SKM-1 (cell line): ENCODE results near the gene POLD3.
A peak's percentile ranks its signal among the peaks of the same experiment; 100 is the strongest.

Source experiments
- DNase-seq: peaks from one replicate; lab custom pipeline; 2025; ENCODE audit not compliant: unreplicated experiment; lab: John Stamatoyannopoulos, UW

The POLD3 gene, protein sequence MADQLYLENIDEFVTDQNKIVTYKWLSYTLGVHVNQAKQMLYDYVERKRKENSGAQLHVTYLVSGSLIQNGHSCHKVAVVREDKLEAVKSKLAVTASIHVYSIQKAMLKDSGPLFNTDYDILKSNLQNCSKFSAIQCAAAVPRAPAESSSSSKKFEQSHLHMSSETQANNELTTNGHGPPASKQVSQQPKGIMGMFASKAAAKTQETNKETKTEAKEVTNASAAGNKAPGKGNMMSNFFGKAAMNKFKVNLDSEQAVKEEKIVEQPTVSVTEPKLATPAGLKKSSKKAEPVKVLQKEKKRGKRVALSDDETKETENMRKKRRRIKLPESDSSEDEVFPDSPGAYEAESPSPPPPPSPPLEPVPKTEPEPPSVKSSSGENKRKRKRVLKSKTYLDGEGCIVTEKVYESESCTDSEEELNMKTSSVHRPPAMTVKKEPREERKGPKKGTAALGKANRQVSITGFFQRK

DNA sequence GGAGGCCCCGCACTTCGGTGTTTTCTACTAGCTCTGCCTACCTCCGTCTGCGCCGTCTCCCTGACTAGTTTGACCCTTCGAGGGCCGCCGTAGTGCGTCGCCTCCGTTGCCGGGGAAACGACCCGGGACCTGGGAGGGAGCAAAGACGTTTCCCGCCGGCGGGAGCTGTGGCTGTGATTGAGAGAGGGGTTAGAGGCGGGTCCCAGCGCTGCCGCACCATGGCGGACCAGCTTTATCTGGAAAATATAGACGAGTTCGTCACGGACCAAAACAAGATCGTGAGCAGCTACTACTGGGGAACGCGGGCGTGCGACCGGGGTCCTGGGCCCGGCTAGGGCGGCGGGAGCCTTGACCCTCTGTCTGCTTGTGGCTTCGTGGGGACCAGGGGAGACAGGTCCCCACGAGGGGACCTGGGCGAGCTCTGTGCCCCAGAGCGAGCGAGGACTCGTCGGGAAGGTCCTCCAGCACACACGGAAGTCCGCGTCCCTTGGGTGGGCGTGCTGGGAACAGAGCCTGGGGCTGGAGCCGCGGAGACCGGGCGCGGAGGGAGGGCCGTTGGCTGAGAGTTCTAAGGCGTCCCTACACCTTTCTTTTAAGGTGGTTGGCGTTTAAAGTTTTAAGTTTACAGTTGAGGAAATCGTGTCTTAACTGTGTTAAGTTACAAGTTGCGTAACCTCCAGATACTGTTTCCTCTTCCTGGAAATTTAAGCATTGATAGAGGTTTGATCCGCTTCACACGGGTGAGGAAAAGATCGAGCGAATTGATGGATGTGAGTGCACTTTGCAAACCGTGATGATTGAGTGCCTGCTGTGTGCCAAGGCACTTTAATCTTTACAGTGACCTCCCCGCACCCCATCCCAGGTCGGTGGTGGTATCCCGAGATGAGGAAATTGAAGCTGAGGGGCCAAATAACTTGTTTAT, at the start of gene POLD3:
Gene POLD3 (plus strand): TSS at position 142 of the 922 bp plus-strand sequence. CDS start 77 bp downstream, at position 219.
- DNase-seq, result peak; percentile 81

DNA sequence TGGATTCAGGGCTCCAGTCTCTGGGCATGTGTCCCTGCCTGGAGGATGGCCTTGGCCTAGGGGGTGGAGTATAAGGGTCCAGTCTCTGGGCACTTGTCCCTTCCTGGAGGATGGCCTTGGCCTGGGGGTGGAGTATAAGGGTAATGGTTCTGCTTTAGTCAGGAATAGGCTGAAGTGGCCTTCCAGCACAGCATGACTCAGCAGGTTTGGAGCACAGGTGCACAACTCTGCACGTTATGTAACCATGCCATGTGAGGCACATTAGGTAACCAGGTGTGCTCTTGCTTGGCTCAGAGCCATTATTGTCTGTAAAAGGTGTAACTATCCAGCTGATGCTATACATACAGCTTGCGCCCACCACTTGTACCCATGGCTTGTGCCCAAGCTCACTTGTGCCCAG, 48.4 kb upstream of the POLD3 start:
- DNase-seq, result no peak

DNA sequence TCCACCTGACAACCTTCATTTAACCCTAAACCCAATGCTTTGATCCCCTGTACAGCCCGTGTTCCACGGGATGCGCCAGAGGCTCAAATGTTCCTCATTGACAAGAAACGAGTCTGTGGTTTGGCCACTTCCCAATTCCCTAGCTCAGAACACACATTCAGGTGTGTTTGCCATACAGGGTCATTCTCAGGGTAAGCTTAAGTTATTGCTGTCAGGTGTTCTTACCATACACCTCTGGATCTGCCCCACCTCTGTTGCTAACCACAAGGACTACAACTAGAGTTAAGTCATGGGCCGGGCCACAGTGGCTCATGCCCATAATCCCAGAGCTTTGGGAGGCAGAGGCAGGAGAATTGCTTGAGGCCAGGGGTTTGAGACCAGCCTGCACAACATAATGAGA, 45.6 kb upstream of the POLD3 start:
- DNase-seq, result no peak

DNA sequence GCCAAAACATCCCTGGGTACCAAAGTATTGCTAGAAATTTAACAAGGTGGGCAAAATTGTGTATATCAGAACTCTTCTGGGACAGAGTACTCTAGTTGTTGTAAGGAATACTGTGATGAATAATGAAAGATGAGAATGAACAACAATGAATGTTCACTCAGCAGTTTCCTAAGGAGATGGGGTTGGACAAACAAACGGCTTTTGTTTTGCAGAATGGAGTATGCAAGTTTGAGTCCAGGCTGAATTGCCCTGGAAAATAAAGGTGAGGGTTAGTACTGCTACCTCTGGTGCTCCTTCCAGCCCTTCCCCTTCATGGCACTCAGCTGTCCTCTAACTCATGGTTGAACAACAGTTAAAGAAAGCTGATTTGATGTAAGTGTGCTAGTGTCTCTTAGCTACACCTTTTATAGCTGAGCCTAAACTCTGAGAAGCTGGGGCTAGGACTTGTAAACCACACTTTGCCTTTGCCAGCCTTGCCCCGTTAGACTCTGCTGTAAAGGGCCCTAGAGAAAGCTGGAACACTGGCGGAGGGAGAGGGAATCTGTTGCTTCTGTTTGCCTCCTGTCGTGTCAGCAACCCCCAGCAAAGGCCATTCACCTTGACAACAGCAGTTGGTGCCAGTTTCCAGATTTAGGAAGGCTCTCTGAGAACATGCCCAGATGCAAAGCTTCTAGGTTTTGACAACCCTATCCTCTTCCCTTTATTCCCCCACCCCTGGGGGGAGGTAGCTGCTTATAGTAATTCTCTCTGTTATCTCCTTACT, 41.2 kb upstream of the POLD3 start:
- DNase-seq, result no peak

DNA sequence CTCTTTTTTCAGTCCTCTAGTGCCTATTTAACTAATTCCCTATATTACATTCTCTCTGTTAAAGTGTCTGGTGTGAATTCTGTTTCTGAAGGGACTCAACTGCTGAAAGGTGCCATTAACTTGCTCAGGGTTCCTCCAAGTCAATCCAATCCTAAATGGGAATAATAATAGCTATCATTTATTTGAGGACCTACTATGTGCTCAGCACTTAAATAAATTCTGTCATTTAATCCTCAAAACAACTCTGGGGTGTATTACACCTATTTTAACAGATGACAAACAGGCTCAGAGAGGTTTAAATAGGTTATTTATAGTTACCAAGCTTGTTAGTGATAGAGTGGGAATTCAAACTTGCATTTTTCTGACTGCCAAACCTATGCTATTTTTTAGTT, 40.6 kb upstream of the POLD3 start:
- no peak for DNase-seq

DNA sequence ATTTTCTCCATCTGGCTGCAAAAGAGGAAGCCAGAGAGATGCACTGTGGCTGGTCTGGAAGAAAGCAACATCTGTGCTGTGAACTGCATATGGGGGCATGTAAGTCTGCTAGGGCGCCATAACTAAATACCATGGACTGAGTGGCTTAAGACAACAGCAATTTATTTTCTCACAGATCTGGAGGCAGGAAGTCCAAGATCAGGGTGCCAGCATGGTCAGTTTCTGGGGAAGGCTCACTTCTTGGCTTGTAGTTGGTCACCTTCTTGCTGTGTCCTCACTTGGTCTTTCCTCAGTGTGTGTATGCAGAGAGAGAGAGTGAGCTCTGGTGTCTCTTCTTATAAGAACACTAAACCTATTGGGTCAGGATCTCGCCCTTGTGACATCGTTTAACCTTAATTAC, 34.9 kb upstream of the POLD3 start:
- no peak for DNase-seq

DNA sequence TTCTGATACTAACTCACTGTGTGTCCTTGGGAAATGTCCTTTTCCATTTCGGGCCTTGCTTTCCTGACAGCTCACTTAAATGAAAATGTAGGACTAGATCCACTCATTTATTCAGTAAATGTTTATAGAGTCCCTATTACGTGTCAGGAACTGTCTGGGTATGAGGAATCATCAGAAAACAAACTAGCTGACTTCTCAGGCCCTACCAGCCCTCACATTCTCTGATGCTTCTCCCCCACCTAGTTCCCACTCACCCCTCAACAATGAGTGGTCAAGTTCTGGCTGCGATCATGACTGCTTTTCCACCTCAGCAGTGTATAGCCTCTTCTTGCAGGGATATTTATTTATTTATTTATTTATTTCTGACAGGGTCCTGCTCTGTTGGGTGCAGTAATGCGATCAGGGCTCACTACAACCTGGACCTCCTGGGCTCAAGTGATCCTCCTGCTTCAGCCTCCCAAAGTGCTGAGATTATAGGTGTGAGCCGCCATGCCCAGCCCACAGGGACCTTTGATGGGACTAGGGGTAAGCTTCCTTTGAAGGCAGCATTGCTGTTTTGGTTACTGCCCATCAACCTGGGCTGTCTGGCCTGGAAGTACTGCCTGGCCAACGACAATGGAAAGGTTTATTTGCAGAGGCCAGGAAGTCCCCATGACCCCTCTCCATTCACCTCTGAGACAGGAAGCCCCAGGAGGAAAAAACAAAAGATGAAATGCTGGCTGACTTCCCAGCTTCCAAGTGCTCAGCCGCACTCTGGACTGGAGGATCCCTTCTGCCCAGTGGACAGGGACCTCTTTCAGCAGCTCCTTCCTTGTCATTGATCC, 33.1 kb upstream of the POLD3 start:
- DNase-seq, result no peak

DNA sequence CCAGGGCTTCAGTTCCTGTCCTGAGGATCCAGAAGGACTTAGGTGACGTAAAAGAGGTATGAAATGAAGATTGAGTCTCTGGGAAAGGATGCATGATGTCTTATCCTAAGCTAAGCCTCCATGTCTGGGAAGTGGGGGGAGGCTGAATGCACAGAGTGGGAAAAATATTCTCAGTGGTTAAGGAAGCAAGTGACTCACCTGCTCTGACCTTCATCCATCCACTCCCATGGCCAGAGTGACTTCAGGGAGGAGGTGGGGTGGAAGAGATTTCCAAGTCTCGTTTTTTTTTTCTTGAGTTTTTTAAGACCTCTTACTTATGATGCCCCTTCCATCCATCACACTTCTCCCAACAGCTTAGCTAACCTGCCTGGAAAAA, 32.5 kb upstream of the POLD3 start:
- DNase-seq, result no peak

DNA sequence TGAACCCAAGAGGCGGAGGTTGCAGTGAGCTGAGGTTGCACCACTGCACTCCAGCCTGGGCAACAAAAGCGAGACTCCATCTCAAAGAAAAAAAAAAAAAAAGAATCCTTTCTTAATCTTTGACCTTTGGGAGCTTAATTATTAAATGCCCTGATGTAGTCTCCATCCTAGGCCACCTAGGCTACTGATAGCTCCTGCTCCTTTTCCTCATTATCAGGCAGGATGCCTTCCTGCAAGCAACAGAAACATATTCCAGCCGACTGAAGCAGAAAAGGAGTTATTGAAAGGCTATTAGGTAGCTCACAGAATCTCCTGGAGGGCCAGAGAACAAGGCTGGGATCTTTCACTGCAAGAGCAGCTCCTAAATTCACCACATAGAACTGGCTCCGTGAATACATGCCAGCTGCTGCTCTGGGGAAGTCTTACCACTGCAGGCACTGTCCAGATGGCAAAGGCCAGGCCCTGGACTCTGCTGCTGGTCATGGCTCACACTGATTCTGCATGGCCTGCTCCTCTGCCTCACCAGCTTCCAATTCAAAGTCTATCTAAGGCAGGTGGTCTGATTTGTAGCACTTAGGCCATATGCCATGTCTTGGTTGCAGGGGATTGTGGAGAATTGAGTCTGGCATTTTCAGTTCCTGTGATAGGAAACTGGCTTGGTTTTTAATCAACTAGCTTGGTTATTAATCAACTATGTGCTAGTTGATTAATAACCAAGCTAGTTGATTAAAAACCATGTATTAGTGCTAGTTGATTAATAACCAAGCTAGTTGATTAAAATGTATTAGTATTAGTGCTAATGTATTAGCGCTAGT, 26.0 kb upstream of the POLD3 start:
- DNase-seq, result no peak

DNA sequence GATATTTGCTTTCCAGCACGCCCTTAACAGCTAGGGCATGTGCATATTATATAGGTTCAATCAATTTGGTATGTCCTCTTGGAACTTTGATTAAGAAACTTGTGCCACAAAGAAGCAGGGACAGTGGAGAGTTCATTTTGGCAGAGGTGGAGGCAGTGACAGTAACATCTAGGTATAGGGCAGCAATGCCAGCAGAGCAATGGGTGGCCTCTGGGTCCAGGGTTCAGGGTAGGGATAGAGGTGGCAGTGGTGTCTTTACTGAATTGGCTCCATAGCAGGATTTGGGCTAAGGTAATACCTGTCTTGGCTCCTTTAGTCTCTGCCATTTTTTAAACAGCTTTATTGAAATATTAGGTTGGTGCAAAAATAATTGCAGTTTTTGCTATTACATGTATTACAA, 24.4 kb upstream of the POLD3 start:
- no peak for DNase-seq

DNA sequence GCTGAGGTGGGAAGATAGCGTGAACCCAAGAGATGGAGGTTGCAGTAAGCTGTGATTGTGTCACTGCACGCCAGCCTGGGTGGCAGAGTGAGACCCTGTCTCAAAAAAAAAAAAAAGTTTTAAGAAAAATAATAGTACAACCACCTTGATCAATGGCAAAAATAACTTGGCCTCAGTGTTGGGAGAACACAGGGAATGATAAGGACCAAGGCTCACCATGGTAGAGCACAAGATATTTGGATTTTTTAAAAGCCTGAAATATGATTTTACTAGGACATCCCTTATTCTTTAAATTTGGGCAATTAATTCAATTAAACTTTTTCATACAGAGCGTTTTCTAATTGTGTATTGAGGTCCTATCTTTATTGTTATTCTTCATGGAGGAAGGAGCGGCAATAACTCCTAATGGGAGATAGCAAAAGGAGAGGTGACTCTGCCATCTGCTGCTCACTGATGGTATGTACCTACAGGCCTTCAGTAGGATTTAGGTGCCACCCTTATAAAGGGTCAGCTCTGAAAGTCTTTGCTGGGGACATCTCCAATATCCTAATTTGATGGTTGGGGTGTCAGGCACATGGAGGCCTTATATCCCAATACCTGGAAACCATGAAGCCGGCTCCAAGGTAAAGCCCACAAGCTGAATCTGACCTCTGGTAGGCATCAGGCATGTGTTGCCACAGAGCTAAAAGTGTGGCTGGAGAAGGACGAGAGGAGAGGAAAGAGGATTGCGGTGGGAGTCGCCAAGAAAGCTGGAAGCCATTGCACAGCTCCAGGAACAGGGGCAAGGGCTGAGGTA, 21.9 kb upstream of the POLD3 start:
- DNase-seq, result peak; percentile 43

DNA sequence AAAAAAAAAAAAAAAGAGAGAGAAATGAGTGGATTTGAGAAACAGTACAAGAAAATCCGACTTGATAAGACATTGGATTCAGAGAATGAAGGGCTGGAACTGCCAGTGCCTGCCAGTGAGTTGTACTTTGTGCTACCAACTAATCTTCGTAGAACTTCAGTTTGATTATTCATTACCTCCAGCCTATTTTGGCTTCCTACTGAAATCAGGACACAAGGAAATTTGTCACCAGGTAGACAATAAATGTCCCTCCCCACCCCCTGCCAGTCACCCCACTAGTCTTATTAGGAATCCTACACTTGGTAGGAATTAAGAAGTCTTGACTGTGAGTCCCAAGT, 21.4 kb upstream of the POLD3 start:
- DNase-seq, result no peak

DNA sequence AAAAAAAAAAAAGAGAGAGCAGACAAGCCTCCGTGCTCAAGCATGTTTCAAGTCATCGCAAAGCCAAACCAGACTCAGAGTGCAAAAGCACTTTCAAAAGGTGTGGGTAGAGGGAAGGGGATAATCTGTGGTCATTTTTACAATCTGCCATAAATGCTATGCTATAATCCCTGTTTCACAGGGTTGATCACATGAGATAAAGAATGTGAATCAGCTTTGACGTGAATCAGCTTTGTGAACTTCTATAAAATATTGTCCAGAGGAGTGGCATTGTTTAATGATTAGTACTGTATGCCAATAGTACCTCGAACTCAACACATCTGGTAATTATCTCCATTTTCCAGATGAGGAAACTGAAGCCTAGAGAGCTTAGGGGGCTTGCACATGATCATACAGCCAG, 20.0 kb upstream of the POLD3 start:
- no peak for DNase-seq

DNA sequence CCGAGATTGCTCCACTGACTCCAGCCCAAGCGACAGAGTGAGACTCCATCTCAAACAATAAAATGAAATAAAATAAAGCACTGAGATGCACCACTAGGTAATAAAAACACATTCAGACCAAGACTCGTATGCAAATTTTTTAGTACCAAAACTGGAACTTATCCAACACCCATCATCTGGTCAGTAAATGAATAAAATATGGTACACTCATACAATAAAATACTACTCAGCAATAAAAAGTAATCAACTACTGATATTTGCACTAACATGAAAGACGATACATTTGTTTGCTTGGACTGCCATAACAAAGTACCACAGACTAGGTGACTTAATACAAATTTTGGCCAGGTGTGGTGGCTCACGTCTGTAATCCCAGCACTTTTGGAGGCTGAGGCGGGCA, 17.8 kb upstream of the POLD3 start:
- DNase-seq, result no peak

DNA sequence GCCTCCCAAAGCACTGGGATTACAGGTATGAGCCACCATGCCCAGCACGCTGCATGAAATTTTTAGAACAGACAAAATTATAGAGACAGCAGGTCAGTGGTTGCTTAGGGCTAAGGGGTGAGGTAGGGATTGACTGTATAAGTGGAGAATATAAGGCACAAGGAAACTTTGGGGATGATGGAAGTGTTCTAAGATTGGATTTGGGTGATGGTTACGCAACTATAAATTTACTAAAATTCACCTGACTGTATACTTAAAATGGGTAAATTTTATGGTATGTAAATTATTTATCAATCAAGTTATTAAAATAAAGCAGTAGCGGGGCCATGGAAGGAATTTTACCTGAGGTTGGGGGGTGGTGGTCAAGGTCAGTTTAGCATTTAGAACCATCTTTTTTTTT, 16.4 kb upstream of the POLD3 start:
- DNase-seq, result no peak

DNA sequence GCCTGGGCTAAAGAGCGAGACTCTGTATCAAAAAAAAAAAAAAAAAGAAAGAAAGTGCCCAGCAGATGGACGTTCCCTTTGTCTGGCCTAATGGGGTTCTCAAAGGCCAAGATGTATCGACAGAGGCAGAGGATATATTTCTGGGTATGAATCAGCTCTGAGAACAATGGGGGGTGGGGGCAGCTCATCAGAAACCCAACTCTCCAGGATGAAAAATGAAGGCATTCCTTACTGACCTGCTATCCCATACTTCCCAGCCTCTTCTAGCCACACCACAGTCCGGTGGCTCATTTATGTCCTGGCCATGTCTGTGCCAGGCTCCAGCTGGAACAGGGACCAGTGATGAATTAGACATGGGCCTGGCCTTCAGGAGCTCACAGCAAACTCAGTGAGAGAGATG, 15.2 kb upstream of the POLD3 start:
- no peak for DNase-seq

DNA sequence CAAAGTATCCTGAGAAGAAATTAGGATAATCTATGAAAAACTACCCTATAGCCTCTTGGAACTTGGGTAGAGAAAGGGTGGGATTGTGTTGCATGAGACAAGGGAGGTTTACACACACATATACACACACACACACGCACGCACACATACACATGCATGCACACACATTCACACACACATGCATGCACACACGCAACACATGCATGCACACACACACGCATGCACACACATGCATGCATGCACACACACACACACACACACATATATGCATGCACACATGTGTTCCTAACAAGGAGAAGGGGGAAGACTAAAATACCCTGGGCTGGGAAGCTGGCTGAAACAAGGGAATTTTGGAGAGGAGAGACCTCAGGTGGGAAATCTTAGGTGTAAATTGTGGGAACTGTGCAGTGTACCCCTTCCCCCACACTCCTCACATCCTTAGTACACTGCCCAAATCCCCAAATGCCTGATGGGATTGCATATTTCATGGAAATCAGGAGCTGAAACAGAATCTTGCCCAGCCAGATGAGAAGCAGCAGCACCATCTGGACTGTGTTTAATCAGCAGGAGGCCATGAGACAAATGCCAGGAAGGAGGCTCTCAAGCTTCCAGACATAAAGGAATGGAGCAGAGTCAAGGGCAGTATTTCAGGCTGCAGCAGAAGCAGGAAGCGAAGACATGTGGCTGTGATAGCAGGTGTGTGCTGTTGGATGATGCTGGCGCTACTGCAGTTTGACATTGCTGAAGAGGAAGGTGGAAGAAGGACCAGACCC, 14.6 kb upstream of the POLD3 start:
- no peak for DNase-seq

DNA sequence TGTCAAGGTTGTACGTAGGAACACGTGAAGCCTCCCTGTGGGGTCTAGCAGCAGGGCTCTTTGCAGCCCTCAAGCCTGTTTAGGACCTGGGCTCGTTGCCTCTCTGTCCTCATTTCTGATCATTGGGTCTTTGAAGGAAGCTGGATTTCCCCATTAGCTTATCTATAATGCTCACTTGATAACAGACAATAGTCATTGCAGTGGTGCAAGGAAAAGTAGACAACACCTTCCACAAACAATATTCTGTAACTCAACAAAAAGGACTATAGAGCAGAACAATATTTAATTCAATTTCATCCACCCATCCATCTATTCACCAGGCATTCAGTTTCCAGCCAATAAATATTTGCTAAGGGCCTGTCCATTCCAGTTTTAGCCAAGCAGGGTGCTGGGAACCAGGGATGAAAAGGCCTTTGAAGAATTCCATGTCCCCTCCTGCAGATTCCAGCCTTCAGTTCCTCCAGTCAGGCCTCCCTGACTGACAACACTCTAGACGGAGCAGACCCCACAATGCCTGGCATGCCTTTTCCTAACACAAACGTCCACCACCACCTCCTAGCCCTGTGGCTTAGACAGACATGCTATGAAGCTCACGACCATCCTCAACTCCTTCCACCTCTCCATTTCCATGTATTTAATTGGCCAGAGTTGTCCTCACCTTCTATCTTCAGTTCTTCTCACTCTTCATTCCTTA, 12.7 kb upstream of the POLD3 start:
- DNase-seq, result no peak
